Neural progenitor cell (in vitro differentiated cells): Measurements from ENCODE around the gene PRKX. TPM values are rescaled to one million over a fixed set of nuclear protein-coding genes. Genes with fewer than 3 reads are reported as not detected.
A peak's percentile ranks its signal among the peaks of the same experiment; 100 is the strongest.
"Not testable (repeated sequence)": the region's sequence is repeated elsewhere in the genome, so short reads cannot be mapped to it uniquely, and the experiment has no call there.

Experiments used
- DNase-seq: peaks from one replicate; pipeline ENCODE4 v3.0.0-alpha.2; 2016; ENCODE audit warnings: low spot score
- H2AFZ ChIP-seq: fragments of 200-600 bp; sonication (generic); replicated peaks from 2 replicates; pipeline ENCODE4 v1.6.1; 2016; ENCODE audit warnings: antibody characterized with exemption
- H3F3A ChIP-seq: fragments of 200-600 bp; sonication (generic); 2 replicates; pipeline ENCODE4 v1.6.1; 2016; ENCODE audit warnings: antibody characterized with exemption, low read depth
- H3K27ac ChIP-seq: fragments of 200-600 bp; sonication (generic); 2 replicates; pipeline ENCODE4 v1.5.1; 2016; ENCODE audit warnings: mild to moderate bottlenecking
- H3K27me3 ChIP-seq: fragments of 200-600 bp; sonication (generic); 2 replicates; pipeline ENCODE4 v1.6.1; 2016; ENCODE audit warnings: mild to moderate bottlenecking, moderate library complexity
- H3K36me3 ChIP-seq: fragments of 200-600 bp; sonication (generic); 2 replicates; pipeline ENCODE4 v1.5.1; 2016
- H3K4me1 ChIP-seq: fragments of 200-600 bp; sonication (generic); 2 replicates; pipeline ENCODE4 v1.6.1; 2016; ENCODE audit warnings: mixed run types
- H3K4me2 ChIP-seq: fragments of 200-600 bp; sonication (generic); 2 replicates; pipeline ENCODE4 v1.6.1; 2016
- H3K4me3 ChIP-seq: fragments of 200-600 bp; sonication (generic); 2 replicates; pipeline ENCODE4 v1.5.1; 2016
- H3K79me2 ChIP-seq: fragments of 200-600 bp; sonication (generic); 2 replicates; pipeline ENCODE4 v1.6.1; 2016; ENCODE audit warnings: low read depth
- H3K9ac ChIP-seq: fragments of 200-600 bp; sonication (generic); 2 replicates; pipeline ENCODE4 v1.6.1; 2016
- H3K9me3 ChIP-seq: fragments of 200-600 bp; sonication (generic); 2 replicates; pipeline ENCODE4 v1.5.1; 2016; ENCODE audit warnings: low read depth
- H4K20me1 ChIP-seq: fragments of 200-600 bp; sonication (generic); 2 replicates; pipeline ENCODE4 v1.6.1; 2016; ENCODE audit warnings: low read depth
- H3K27ac Mint-ChIP-seq: 3 replicates; pipeline ENCODE4 v1.8.0; 2021; ENCODE audit warnings: mixed read lengths
- H3K27me3 Mint-ChIP-seq: 2 replicates; pipeline ENCODE4 v1.8.0; 2022; ENCODE audit warnings: low read depth, mild to moderate bottlenecking, inconsistent platforms, moderate library complexity, mixed read lengths; ENCODE audit not compliant: insufficient read depth
- H3K36me3 Mint-ChIP-seq: 3 replicates; pipeline ENCODE4 v1.8.0; 2021; ENCODE audit warnings: mixed read lengths
- H3K4me1 Mint-ChIP-seq: 3 replicates; pipeline ENCODE4 v1.8.0; 2021; ENCODE audit warnings: mixed read lengths
- H3K4me3 Mint-ChIP-seq: 3 replicates; pipeline ENCODE4 v1.8.0; 2021; ENCODE audit warnings: mild to moderate bottlenecking, moderate library complexity, mixed read lengths
- H3K9me3 Mint-ChIP-seq: 3 replicates; pipeline ENCODE4 v1.8.0; 2020; ENCODE audit warnings: mixed read lengths
- EZH2 ChIP-seq: fragments of 200-600 bp; sonication (generic); IDR thresholded peaks from 2 replicates; pipeline ENCODE4 v1.6.1; 2017; ENCODE audit warnings: antibody characterized with exemption, mild to moderate bottlenecking, moderate library complexity
- EZH2phosphoT487 ChIP-seq: fragments of 200-600 bp; sonication (generic); IDR thresholded peaks from 2 replicates; pipeline ENCODE4 v1.6.1; 2017; ENCODE audit warnings: antibody characterized with exemption
- total RNA-seq: library from RNA; depleted of rRNA; stranded (reverse); fragments of >200 nt; gene quantifications from 2 replicates; pipeline ENCODE4 v1.2.3, GENCODE V29; 2015; ENCODE audit warnings: low replicate concordance
- TF ChIP-seq, protein P1 (sequence below): fragments of 200-600 bp; sonication (generic); IDR thresholded peaks from 2 replicates; pipeline ENCODE4 v1.5.1; 2017; ENCODE audit warnings: antibody characterized with exemption, mild to moderate bottlenecking

Gene PRKX
- total RNA-seq, 1 donor from 2014 or later = 14.6 TPM

DNA sequence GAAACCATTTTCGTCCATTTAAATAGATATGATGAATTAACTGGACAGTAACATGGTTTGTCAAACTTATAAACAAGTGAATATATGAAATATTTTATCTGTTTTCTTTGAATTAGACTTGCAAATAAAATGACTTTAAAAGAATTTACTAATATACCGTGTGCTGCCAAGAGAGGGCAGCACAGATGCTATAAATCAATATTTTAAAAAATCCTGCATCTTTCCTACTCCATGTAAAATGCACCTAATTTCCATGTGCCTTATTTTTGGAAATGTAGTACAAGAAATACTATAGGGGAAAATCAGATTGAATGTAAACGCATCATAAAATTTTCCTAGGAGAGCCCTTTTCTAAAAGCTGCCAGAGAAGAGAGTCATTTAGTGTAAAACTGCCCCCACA lies 62.2 kb downstream of the PRKX start:
- peaks cover 19% of the 10 kb centered on the region for H3K36me3 Mint-ChIP-seq

GRCh38 chrX:3648084-3648483 lies 65.4 kb downstream of the PRKX start:
- no peak overlapping the region for H3K4me2 ChIP-seq
- H3F3A ChIP-seq = no peaks in the 10 kb centered on the region
- Mint-ChIP-seq H3K36me3 (peaks cover 42% of the 10 kb centered on the region), H3K27ac (no peak overlapping the region), H3K4me1 (no peaks in the 10 kb centered on the region), H3K27me3 (peaks cover 2% of the 10 kb centered on the region), H3K9me3 (peaks cover 13% of the 10 kb centered on the region), H3K4me3 (no peak overlapping the region)
- H3K27me3 ChIP-seq = no peaks in the 10 kb centered on the region
- H3K79me2 ChIP-seq = no peaks in the 10 kb centered on the region
- H3K4me3 ChIP-seq = no peak overlapping the region
- H3K27ac ChIP-seq = no peak overlapping the region
- DNase-seq = no peak
- H3K36me3 ChIP-seq = no peaks in the 10 kb centered on the region
- no peaks in the 10 kb centered on the region for H4K20me1 ChIP-seq
- H3K9ac ChIP-seq = no peak overlapping the region
- H3K9me3 ChIP-seq = no peaks in the 10 kb centered on the region
- no peak overlapping the region for H2AFZ ChIP-seq
- TF ChIP-seq, protein P1, sequence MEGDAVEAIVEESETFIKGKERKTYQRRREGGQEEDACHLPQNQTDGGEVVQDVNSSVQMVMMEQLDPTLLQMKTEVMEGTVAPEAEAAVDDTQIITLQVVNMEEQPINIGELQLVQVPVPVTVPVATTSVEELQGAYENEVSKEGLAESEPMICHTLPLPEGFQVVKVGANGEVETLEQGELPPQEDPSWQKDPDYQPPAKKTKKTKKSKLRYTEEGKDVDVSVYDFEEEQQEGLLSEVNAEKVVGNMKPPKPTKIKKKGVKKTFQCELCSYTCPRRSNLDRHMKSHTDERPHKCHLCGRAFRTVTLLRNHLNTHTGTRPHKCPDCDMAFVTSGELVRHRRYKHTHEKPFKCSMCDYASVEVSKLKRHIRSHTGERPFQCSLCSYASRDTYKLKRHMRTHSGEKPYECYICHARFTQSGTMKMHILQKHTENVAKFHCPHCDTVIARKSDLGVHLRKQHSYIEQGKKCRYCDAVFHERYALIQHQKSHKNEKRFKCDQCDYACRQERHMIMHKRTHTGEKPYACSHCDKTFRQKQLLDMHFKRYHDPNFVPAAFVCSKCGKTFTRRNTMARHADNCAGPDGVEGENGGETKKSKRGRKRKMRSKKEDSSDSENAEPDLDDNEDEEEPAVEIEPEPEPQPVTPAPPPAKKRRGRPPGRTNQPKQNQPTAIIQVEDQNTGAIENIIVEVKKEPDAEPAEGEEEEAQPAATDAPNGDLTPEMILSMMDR = no peak
- TF ChIP-seq EZH2 (no peak), EZH2phosphoT487 (no peak)
- no peaks in the 10 kb centered on the region for H3K4me1 ChIP-seq

More for the DNA sequence above, 62.2 kb downstream of the PRKX start:
- Histone ChIP-seq H3K9me3 (no peaks in the 10 kb centered on the region), H3K4me2 (no peak overlapping the region), H2AFZ (no peak overlapping the region), H3K27ac (no peak overlapping the region), H3K36me3 (no peaks in the 10 kb centered on the region), H3K27me3 (no peaks in the 10 kb centered on the region), H3F3A (peaks cover 3% of the 10 kb centered on the region), H3K9ac (no peak overlapping the region), H3K79me2 (no peaks in the 10 kb centered on the region), H4K20me1 (no peaks in the 10 kb centered on the region), H3K4me1 (no peaks in the 10 kb centered on the region), H3K4me3 (no peak overlapping the region)
- no peaks in the 10 kb centered on the region for H3K4me1 Mint-ChIP-seq
- no peak for DNase-seq
- peaks cover 2% of the 10 kb centered on the region for H3K27me3 Mint-ChIP-seq
- TF ChIP-seq, protein P1 = peak; percentile 63
- TF ChIP-seq EZH2 = no peak
- H3K9me3 Mint-ChIP-seq = no peaks in the 10 kb centered on the region
- no peak overlapping the region for H3K27ac Mint-ChIP-seq
- H3K4me3 Mint-ChIP-seq = no peak overlapping the region

- H2AFZ ChIP-seq, H3K36me3 ChIP-seq, H3K27ac ChIP-seq, H4K20me1 ChIP-seq, H3K9me3 ChIP-seq, H3K4me3 Mint-ChIP-seq, H3F3A ChIP-seq, H3K4me1 ChIP-seq, H3K27me3 Mint-ChIP-seq, H3K4me3 ChIP-seq, H3K9ac ChIP-seq, H3K27me3 ChIP-seq, H3K4me2 ChIP-seq, H3K79me2 ChIP-seq: not testable (repeated sequence)
- Mint-ChIP-seq H3K36me3 (peaks cover 36% of the 10 kb centered on the region), H3K4me1 (peaks cover 24% of the 10 kb centered on the region), H3K9me3 (peaks cover 15% of the 10 kb centered on the region), H3K27ac (peak overlapping the region; percentile 76)
- peak; percentile 86 for DNase-seq
These were observed 73.4 kb downstream of the PRKX start for GRCh38 chrX:3639858-3640631.

- H3K36me3 Mint-ChIP-seq = peaks cover 32% of the 10 kb centered on the region
- H3K27ac Mint-ChIP-seq = no peak overlapping the region
- Histone ChIP-seq H3K27me3 (no peaks in the 10 kb centered on the region), H3K4me3 (no peak overlapping the region), H3K4me1 (no peaks in the 10 kb centered on the region), H3K27ac (no peak overlapping the region), H3K9me3 (no peaks in the 10 kb centered on the region), H4K20me1 (no peaks in the 10 kb centered on the region), H2AFZ (no peak overlapping the region), H3K36me3 (no peaks in the 10 kb centered on the region), H3K4me2 (no peak overlapping the region), H3K79me2 (no peaks in the 10 kb centered on the region), H3K9ac (no peak overlapping the region), H3F3A (peaks cover 3% of the 10 kb centered on the region)
- peaks cover 2% of the 10 kb centered on the region for H3K27me3 Mint-ChIP-seq
- peaks cover 9% of the 10 kb centered on the region for H3K9me3 Mint-ChIP-seq
- no peak overlapping the region for H3K4me3 Mint-ChIP-seq
- DNase-seq = no peak
- TF ChIP-seq EZH2 = no peak
- TF ChIP-seq, protein P1 = no peak
- TF ChIP-seq EZH2phosphoT487 = no peak
- peaks cover 24% of the 10 kb centered on the region for H3K4me1 Mint-ChIP-seq
These were observed 74.2 kb downstream of the PRKX start for GRCh38 chrX:3639236-3639635.
